MM.1S (cell line): ENCODE data around the gene MAP3K5.

ENCODE experiments used
- CTCF ChIP-seq: fragments of 300-600 bp; sonication (generic); IDR thresholded peaks from 2 replicates; pipeline ENCODE4 v1.5.1; 2016; ENCODE audit warnings: antibody characterized with exemption, low read length, mixed read lengths
- EZH2phosphoT487 ChIP-seq: fragments of 300-600 bp; sonication (generic); IDR thresholded peaks from 2 replicates; pipeline ENCODE4 v1.6.1; 2018; ENCODE audit warnings: antibody characterized with exemption, low read length

- no peak for TF ChIP-seq CTCF
- no peak for TF ChIP-seq EZH2phosphoT487
These were observed 158.9 kb downstream of the MAP3K5 start for GRCh38 chr6:136633355-136633754.
